ENCODE results near the gene NEUROD2.

Gene NEUROD2

GRCh38 chr17:39607851-39608130, at the start of gene NEUROD2:
NEUROD2 (minus strand) TSS chr17:39607920; CDS start chr17:39606599, 1,321 bp downstream.
- H3K9me3 ChIP-seq (ENCODE audit: low read length) = peaks cover 2% of the 10 kb centered on the region
- H2AFZ ChIP-seq (ENCODE audit: low read depth, low read length) = peak within 1 kb of the TSS; percentile 5
- no peaks in the 10 kb centered on the region for H3K36me3 ChIP-seq (ENCODE audit: insufficient read depth, low read length)
- H3K4me3 ChIP-seq (ENCODE audit: low read length) = no peak within 1 kb of the TSS
- peaks cover 91% of the 10 kb centered on the region for H3K27me3 ChIP-seq (ENCODE audit: insufficient read depth, low read length)
- H3K4me1 ChIP-seq (ENCODE audit: insufficient read depth, low read length) = peaks cover 18% of the 10 kb centered on the region

DNA sequence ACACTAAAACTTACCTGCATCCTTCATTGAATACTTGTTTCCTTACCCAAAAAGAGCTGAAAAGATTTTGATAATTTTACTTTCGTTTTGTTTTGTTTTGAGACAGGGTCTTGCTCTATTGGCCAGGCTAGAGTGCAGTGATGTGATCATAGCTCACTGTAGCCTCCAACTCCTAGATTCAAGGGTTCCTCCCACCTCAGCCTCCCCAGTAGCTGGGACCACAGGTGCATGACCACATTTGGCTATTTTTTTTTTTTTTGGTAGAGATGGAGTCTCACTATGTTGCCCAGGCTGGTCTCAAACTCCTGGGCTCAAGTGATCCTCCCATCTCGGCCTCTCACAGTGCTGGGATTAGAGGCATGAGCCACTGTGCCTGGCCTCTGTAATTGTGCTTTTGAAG, 47.4 kb upstream of the NEUROD2 start:
- H3K36me3 ChIP-seq (ENCODE audit: insufficient read depth, low read length) = peaks cover 32% of the 10 kb centered on the region
- H3K27me3 ChIP-seq (ENCODE audit: insufficient read depth, low read length) = no peaks in the 10 kb centered on the region
- no peak overlapping the region for H3K4me3 ChIP-seq (ENCODE audit: low read length)
- H2AFZ ChIP-seq (ENCODE audit: low read depth, low read length) = no peak overlapping the region
- H3K4me1 ChIP-seq (ENCODE audit: insufficient read depth, low read length) = peaks cover 20% of the 10 kb centered on the region
- no peaks in the 10 kb centered on the region for H3K9me3 ChIP-seq (ENCODE audit: low read length)

DNA sequence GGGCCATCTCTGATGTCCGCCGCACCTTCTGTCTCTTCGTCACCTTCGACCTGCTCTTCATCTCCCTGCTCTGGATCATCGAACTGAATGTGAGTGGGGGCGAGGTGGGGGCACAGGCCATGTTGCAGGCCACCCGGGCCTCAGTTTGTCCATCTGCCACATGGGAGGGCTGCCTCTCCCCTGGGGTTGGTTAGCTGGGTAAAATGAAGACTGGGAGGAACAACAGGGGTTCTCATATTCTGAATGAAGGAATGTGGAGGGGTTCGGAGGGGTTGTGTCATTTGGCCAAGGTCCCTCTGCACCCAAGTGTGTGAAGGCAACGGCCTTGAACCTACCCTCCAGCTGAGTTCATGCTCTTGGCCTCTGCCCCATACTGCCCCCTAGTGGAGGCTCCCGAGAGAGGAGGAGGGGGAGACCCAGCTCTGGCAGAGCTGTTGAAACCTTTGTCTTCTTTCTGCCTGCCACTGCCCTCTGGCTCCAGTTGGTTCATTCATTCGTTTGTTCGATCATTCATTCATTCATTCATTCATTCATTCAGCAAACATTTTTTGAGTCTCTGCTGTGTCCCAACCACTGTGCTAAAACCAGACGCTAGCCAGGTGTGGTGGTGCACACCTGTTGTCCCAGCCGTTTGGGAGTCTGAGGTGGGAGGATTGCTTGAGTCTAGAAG, 46.1 kb upstream of the NEUROD2 start:
- Histone ChIP-seq H3K36me3 (ENCODE audit: insufficient read depth, low read length) (peaks cover 26% of the 10 kb centered on the region), H3K9me3 (ENCODE audit: low read length) (no peaks in the 10 kb centered on the region), H3K4me3 (ENCODE audit: low read length) (no peak overlapping the region), H3K4me1 (ENCODE audit: insufficient read depth, low read length) (peaks cover 20% of the 10 kb centered on the region), H3K27me3 (ENCODE audit: insufficient read depth, low read length) (no peaks in the 10 kb centered on the region), H2AFZ (ENCODE audit: low read depth, low read length) (no peak overlapping the region)

GRCh38 chr17:39653316-39653661, 45.6 kb upstream of the NEUROD2 start:
- no peak overlapping the region for H2AFZ ChIP-seq (ENCODE audit: low read depth, low read length)
- no peaks in the 10 kb centered on the region for H3K27me3 ChIP-seq (ENCODE audit: insufficient read depth, low read length)
- H3K4me1 ChIP-seq (ENCODE audit: insufficient read depth, low read length) = peaks cover 20% of the 10 kb centered on the region
- no peak overlapping the region for H3K4me3 ChIP-seq (ENCODE audit: low read length)
- peaks cover 24% of the 10 kb centered on the region for H3K36me3 ChIP-seq (ENCODE audit: insufficient read depth, low read length)
- no peaks in the 10 kb centered on the region for H3K9me3 ChIP-seq (ENCODE audit: low read length)

DNA sequence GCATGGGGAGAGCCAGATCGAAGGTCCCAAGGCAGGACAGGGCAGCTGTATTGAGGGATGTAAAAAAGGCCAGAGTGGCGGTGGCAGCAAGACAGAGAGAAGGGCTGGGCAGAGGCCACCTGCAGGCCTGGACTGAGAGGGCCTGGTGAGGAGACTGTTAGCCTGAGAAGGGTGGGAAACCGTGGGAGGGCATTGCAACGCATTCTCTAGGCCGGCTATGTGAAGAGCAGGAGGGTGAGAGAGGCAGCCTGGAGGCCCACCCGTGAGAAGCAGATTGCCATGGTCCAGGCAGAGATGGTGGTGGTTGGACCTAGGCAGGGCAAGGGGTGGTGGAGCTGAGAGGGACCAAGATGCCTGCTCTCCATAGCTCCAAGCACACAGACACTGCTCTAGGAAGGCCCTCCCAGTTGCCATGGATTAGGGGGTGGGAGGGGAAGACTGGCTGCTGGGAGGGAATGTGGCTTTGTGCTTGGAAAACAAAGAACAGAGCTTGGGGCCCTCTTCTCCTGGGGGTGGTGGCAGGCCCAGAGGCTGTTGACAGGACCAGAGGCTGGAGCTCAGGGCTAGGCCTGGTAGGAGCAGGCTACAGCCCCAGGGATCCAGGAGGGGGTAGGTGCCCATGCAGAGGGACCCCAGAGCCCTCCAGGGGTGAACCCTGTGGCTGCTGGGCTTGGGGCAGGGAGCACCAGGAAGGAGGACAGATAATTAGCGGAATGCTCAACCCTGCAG, 45.0 kb upstream of the NEUROD2 start:
- Histone ChIP-seq H3K4me3 (ENCODE audit: low read length) (no peak overlapping the region), H3K4me1 (ENCODE audit: insufficient read depth, low read length) (peaks cover 20% of the 10 kb centered on the region), H3K9me3 (ENCODE audit: low read length) (no peaks in the 10 kb centered on the region), H2AFZ (ENCODE audit: low read depth, low read length) (no peak overlapping the region), H3K27me3 (ENCODE audit: insufficient read depth, low read length) (no peaks in the 10 kb centered on the region), H3K36me3 (ENCODE audit: insufficient read depth, low read length) (peaks cover 18% of the 10 kb centered on the region)

DNA sequence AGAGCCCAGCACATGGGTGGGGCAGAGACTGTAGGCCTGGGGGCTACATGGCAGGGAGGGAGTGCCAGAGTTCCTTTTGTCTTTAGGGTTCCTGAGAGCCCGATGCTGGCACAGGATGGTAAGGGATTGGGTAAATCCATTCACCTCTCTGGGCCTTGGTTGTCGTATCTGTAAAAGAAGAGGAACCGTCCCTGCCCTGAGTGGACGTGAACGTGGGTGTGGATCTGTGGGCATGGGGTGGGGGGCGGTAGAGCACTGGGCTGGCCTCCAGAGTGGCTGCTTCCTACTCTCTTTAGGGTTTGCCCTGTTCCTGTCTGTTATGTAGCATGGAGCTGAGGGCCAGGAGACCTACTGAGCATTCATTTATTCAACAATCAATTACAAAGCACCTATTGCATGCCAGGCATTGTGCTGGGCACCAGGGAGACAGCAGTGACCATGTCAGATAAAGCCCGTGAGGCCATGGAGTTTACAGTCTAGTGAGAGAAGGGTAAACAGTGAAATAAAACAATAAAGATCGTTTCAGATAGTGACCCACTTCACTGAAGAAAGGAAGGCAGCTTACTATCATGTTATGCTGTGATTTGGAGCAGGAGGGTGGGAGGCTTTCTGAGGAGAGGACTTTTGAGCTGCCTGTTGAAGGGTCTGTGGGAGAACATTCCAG, 44.3 kb upstream of the NEUROD2 start:
- H2AFZ ChIP-seq (ENCODE audit: low read depth, low read length) = no peak overlapping the region
- H3K9me3 ChIP-seq (ENCODE audit: low read length) = no peaks in the 10 kb centered on the region
- H3K36me3 ChIP-seq (ENCODE audit: insufficient read depth, low read length) = peaks cover 15% of the 10 kb centered on the region
- H3K27me3 ChIP-seq (ENCODE audit: insufficient read depth, low read length) = no peaks in the 10 kb centered on the region
- peaks cover 20% of the 10 kb centered on the region for H3K4me1 ChIP-seq (ENCODE audit: insufficient read depth, low read length)
- no peak overlapping the region for H3K4me3 ChIP-seq (ENCODE audit: low read length)

- Histone ChIP-seq H3K36me3 (ENCODE audit: insufficient read depth, low read length) (peaks cover 7% of the 10 kb centered on the region), H3K4me3 (ENCODE audit: low read length) (no peak overlapping the region), H3K27me3 (ENCODE audit: insufficient read depth, low read length) (no peaks in the 10 kb centered on the region), H3K9me3 (ENCODE audit: low read length) (no peaks in the 10 kb centered on the region), H3K4me1 (ENCODE audit: insufficient read depth, low read length) (peaks cover 20% of the 10 kb centered on the region), H2AFZ (ENCODE audit: low read depth, low read length) (no peak overlapping the region)
Observed at GRCh38 chr17:39650121-39650579, 42.4 kb upstream of the NEUROD2 start.

DNA sequence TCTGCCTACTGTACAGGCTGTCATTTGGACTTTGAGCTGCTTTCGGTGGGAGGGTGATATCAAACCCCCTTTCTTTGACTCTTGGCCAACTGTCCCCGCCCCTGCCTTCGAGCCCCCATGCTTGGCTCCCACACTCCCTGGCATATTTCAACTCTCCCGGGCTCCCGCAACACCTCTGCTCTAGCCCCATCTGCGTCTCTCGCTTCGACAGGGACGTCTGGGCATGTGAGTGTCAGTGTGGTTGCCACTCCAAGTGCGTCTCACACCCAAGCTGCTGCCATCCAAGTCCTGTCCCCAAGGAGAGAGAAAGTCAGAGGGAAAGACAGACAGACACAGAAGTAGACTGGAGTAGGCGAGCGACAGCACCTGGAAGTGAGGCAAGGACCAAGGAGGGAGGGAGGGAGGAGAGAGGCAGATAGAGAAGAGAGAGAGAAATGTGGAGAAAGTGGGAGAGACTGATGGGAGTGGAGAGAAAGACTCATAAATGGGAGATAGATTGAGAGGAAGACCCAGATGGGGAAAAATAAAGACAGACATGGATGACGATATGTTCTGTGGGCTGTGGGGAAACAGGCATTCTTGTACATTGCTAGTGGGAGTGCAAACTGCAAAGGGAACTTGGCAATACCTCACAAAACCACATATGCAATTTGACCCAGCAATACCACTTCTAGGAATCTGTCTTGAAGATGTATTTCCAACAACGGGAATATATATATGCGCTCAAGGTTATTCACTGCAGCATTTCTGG, 41.1 kb upstream of the NEUROD2 start:
- Histone ChIP-seq H3K36me3 (ENCODE audit: insufficient read depth, low read length) (peaks cover 7% of the 10 kb centered on the region), H3K4me1 (ENCODE audit: insufficient read depth, low read length) (peaks cover 20% of the 10 kb centered on the region), H2AFZ (ENCODE audit: low read depth, low read length) (no peak overlapping the region), H3K4me3 (ENCODE audit: low read length) (no peak overlapping the region), H3K27me3 (ENCODE audit: insufficient read depth, low read length) (no peaks in the 10 kb centered on the region), H3K9me3 (ENCODE audit: low read length) (no peaks in the 10 kb centered on the region)

- H3K27me3 ChIP-seq (ENCODE audit: insufficient read depth, low read length) = no peaks in the 10 kb centered on the region
- no peak overlapping the region for H3K4me3 ChIP-seq (ENCODE audit: low read length)
- peaks cover 7% of the 10 kb centered on the region for H3K36me3 ChIP-seq (ENCODE audit: insufficient read depth, low read length)
- H2AFZ ChIP-seq (ENCODE audit: low read depth, low read length) = no peak overlapping the region
- H3K4me1 ChIP-seq (ENCODE audit: insufficient read depth, low read length) = peaks cover 7% of the 10 kb centered on the region
- no peaks in the 10 kb centered on the region for H3K9me3 ChIP-seq (ENCODE audit: low read length)
Observed at GRCh38 chr17:39647256-39647655, 39.5 kb upstream of the NEUROD2 start.

- H3K27me3 ChIP-seq (ENCODE audit: insufficient read depth, low read length) = no peaks in the 10 kb centered on the region
- H3K36me3 ChIP-seq (ENCODE audit: insufficient read depth, low read length) = no peaks in the 10 kb centered on the region
- no peak overlapping the region for H3K4me3 ChIP-seq (ENCODE audit: low read length)
- H3K4me1 ChIP-seq (ENCODE audit: insufficient read depth, low read length) = peaks cover 23% of the 10 kb centered on the region
- no peak overlapping the region for H2AFZ ChIP-seq (ENCODE audit: low read depth, low read length)
- no peaks in the 10 kb centered on the region for H3K9me3 ChIP-seq (ENCODE audit: low read length)
Observed at GRCh38 chr17:39643271-39643670, 35.6 kb upstream of the NEUROD2 start.

DNA sequence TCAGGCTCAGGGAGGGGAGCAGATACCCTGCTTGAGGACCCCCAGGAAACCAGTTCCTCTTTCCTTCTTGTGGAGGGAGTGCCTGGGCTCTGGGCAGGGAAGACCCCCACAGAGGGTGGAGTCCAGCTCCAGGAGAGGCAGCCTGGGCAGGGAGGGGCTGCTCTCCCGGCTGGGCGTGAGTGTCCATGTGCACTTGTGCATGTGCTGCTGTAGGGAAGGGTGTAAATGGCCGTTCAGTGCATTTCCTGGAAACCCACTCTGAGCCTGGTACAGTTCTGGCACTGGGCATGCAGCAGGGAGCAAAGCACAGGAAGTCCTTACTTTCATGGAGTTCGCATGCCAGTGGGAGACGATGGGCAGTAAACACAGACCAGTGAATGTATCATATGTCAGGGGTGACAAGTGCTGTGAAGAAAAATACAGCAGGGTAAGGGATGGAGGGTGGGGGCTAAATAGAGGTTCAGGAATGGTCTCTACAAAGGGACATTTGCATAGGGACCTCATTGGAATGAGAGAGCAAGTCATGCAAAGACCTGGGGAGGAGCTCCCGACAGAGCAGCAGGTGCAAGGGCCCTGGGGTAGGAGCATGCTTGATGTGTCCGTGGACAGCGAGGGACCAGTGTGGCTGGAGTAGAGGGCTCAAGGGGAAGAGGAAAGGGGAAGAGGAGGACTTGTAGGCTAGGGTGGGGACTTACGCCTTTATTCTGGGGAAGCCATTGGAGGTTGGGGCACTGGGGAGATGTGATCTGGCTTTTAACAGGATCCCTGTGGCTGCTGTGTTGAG, 34.8 kb upstream of the NEUROD2 start:
- Histone ChIP-seq H3K36me3 (ENCODE audit: insufficient read depth, low read length) (no peaks in the 10 kb centered on the region), H3K27me3 (ENCODE audit: insufficient read depth, low read length) (no peaks in the 10 kb centered on the region), H3K9me3 (ENCODE audit: low read length) (no peaks in the 10 kb centered on the region), H3K4me1 (ENCODE audit: insufficient read depth, low read length) (peaks cover 31% of the 10 kb centered on the region), H3K4me3 (ENCODE audit: low read length) (no peak overlapping the region), H2AFZ (ENCODE audit: low read depth, low read length) (no peak overlapping the region)

DNA sequence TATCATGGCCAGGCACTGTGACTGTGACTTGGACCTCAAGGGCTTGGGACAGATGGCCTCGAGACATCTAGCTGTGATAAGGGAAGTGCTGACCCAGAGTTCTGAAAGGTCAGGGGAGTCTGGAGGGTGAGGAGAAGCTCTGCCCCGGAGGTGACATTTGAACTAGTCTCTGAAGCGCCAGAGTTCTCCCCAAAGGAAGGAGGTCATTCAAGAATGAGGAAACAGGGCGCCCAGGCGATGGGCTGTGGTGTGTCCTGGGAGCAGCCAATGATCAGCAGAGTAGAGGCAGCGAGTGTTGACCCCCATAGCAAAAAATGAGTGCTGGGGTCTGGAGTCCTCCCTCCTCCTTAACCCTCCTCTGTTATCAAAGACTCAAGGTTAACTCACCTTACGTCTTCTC, 34.2 kb upstream of the NEUROD2 start:
- Histone ChIP-seq H2AFZ (ENCODE audit: low read depth, low read length) (no peak overlapping the region), H3K9me3 (ENCODE audit: low read length) (no peaks in the 10 kb centered on the region), H3K4me3 (ENCODE audit: low read length) (no peak overlapping the region), H3K4me1 (ENCODE audit: insufficient read depth, low read length) (peaks cover 32% of the 10 kb centered on the region), H3K36me3 (ENCODE audit: insufficient read depth, low read length) (no peaks in the 10 kb centered on the region), H3K27me3 (ENCODE audit: insufficient read depth, low read length) (no peaks in the 10 kb centered on the region)
